ENCODE measurements around the gene LAMC2. TPM values are rescaled to one million over a fixed set of nuclear protein-coding genes. Genes with fewer than 3 reads are reported as not detected.

LAMC2 gene
- total and polyA plus RNA-seq, 7 donors: 0.25 to 1.3 (median 0.99) TPM

DNA sequence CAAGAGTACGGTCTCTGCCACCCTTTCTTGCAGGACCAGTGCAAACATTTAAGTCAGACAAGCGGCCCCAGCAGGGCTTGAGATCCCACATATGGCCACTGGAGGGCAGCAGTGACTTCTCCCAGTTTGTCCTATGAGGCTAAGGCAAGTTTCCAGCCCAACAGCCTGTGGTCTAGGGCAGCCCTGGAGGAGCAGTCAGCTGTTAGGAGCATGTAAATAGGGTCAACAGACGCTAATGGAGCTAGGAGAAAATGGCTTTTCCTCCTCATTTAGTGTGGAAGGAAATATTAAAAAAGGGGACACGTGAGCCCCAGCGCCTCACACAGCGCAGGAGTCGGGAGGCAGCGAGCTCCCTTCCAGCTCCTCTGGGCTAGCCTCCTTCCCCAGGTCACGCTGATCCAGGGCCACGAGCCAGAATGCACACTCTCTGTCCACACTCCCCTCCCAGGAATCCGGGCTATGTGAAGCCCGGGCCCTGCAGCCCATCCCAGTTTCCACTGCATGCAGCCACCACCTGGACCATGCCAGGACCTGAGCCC lies 95.6 kb downstream of the LAMC2 start:
- peaks cover 16% of the 10 kb centered on the region for H3K4me1 ChIP-seq

DNA sequence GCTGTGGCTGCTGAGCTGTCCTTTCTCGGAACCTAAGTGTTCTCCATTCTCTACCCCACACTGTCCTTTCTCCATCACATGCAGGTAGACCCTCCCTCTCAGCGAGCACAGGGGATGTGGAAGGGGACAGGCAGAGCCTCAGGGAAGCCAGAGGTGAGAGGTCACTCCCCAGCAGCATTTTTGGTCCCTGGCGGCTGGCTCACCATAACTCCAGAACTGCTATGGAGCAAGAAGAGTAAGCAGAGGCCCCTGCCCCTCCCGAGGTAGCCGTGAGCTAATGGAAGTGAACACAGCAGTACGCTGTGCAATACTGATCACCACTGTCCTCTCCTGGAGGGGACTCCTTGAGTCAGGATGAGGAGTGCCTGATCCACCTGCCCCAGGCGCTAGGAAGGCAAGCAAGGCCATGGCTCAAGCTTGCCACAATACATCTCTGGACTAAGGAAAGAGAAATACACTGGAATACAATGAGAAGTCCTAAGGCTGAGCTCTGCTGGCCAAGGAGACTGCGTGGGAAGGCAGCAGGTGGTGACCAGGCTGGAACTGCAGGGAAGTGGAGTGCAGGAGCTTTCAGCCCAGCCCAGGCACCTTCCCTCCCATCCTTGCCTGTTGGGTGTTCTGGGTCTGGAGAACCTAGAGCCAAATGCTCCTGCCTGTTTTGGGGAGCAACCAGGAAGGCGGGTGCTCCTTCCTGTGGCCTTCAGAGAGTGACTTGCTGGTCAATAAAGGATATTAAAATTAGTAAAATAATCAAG lies 96.2 kb downstream of the LAMC2 start:
- ATAC-seq: peak in 3 of 4 donors; percentile 18 to 30 (median 30)
- intact Hi-C loops (cut with DNase I): loop anchor here (5.0 to 10.0 kb wide), 4 partner anchors 35 to 340 kb away; no protein-coding TSS in a partner anchor
- H3K4me1 ChIP-seq: peaks cover 22% of the 10 kb centered on the region

More for the DNA sequence above, 95.6 kb downstream of the LAMC2 start:
- peak; percentile 89 to 95 (median 93) for ATAC-seq
- H3K9me3 ChIP-seq: no peaks in the 10 kb centered on the region
- peak overlapping the region; percentile 51 for H3K4me3 ChIP-seq
- peak overlapping the region; percentile 78 for H3K27ac ChIP-seq
- DNase-seq: peak; percentile 85 to 94
- H3K36me3 ChIP-seq (ENCODE audit: insufficient read depth in 1 of 2, low read depth in 1 of 2): no peaks in the 10 kb centered on the region
- intact Hi-C loops (cut with DNase I): loop anchor here (1.0 to 10.0 kb wide), 5 partner anchors 36 to 341 kb away; no protein-coding TSS in a partner anchor
- WGBS, 3 donors: 4 to 7% (median 6%) methylated on average over 12 of the region's 12 CpGs
- TF ChIP-seq, protein P1, sequence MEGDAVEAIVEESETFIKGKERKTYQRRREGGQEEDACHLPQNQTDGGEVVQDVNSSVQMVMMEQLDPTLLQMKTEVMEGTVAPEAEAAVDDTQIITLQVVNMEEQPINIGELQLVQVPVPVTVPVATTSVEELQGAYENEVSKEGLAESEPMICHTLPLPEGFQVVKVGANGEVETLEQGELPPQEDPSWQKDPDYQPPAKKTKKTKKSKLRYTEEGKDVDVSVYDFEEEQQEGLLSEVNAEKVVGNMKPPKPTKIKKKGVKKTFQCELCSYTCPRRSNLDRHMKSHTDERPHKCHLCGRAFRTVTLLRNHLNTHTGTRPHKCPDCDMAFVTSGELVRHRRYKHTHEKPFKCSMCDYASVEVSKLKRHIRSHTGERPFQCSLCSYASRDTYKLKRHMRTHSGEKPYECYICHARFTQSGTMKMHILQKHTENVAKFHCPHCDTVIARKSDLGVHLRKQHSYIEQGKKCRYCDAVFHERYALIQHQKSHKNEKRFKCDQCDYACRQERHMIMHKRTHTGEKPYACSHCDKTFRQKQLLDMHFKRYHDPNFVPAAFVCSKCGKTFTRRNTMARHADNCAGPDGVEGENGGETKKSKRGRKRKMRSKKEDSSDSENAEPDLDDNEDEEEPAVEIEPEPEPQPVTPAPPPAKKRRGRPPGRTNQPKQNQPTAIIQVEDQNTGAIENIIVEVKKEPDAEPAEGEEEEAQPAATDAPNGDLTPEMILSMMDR (IDR thresholded peaks at IDR 0.05): peak; percentile 94
- H3K27me3 ChIP-seq (ENCODE audit: insufficient read depth in 3 of 3, low read length in 2 of 3): no peaks in the 10 kb centered on the region

DNA sequence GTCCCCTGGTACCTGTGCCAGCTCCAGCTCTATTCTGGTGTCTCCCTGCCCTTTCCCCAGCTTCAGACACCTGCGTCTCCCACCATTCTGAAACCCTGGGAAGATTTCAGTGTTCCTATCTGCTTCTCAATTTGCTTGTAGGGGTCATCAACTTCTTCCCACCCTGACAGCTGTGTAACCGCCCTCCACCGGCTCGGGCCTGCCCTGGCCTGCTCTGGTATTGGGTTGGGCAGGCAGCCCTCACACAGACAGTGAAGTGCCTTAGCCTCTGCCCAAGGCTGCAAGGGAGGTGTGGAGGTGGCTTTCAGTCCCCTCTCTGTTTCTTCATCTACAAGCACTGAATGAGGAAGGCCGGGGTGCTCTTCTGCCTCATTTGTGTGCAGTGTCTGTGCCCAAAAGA lies 97.2 kb downstream of the LAMC2 start:
- 51 to 80% (median 54%) methylated on average over 5 of the region's 5 CpGs for WGBS, 3 donors

More for the DNA sequence above, 96.2 kb downstream of the LAMC2 start:
- no peak for DNase-seq
- H3K9me3 ChIP-seq: no peaks in the 10 kb centered on the region
- 52 to 57% (median 53%) methylated on average over 9 of the region's 9 CpGs for WGBS, 3 donors
- TF ChIP-seq, protein P1 (IDR thresholded peaks at IDR 0.05): no peak
- no peaks in the 10 kb centered on the region for H3K27me3 ChIP-seq (ENCODE audit: insufficient read depth in 3 of 3, low read length in 2 of 3)
- peak overlapping the region; percentile 51 for H3K4me3 ChIP-seq
- H3K27ac ChIP-seq: peak overlapping the region; percentile 78
- H3K36me3 ChIP-seq (ENCODE audit: insufficient read depth in 1 of 2, low read depth in 1 of 2): no peaks in the 10 kb centered on the region

DNA sequence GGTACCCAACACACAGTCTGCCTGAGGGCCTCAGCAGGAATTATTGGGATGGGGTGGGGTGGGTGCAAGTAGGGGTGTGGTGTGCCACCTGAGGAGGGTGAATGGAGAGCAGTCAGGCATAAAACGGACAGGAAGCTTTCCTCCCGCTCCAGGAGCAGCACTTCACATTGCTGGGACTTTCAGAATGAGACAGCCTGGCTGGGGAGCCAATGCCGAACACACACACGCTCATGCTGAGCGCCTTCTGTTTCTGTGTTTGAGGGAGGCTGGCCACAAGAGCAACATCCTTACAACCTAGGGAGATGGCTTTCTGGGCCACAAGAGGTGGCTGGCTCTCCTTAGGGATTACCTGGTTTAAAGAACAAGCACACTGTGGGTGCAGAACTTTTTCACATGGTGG lies 98.0 kb downstream of the LAMC2 start:
- no peak for DNase-seq
- no peak for ATAC-seq
- Histone ChIP-seq H3K36me3 (ENCODE audit: insufficient read depth in 1 of 2, low read depth in 1 of 2) (no peaks in the 10 kb centered on the region), H3K9me3 (no peaks in the 10 kb centered on the region), H3K4me1 (peaks cover 32% of the 10 kb centered on the region), H3K27ac (no peak overlapping the region), H3K4me3 (no peak overlapping the region), H3K27me3 (ENCODE audit: insufficient read depth in 3 of 3, low read length in 2 of 3) (no peaks in the 10 kb centered on the region)
- intact Hi-C loops (cut with DNase I): loop anchor here (5.0 to 10.0 kb wide), 4 partner anchors 33 to 338 kb away; no protein-coding TSS in a partner anchor
- 96% methylated on average over 5 of the region's 5 CpGs for WGBS, 3 donors
- TF ChIP-seq, protein P1 (IDR thresholded peaks at IDR 0.05): no peak

More for the DNA sequence above, 97.2 kb downstream of the LAMC2 start:
- Histone ChIP-seq H3K4me3 (no peak overlapping the region), H3K4me1 (peaks cover 29% of the 10 kb centered on the region), H3K9me3 (no peaks in the 10 kb centered on the region), H3K27ac (no peak overlapping the region), H3K36me3 (ENCODE audit: insufficient read depth in 1 of 2, low read depth in 1 of 2) (no peaks in the 10 kb centered on the region), H3K27me3 (ENCODE audit: insufficient read depth in 3 of 3, low read length in 2 of 3) (no peaks in the 10 kb centered on the region)
- no peak for ATAC-seq
- no peak for DNase-seq
- intact Hi-C loops (cut with DNase I): loop anchor here (5.0 to 10.0 kb wide), 4 partner anchors 34 to 339 kb away; no protein-coding TSS in a partner anchor
- TF ChIP-seq, protein P1 (IDR thresholded peaks at IDR 0.05): no peak

All from psoas muscle (tissue), 8 donors.